Left lung (tissue), 10 donors: ENCODE results near the gene DTNB. TPM values are rescaled to one million over a fixed set of nuclear protein-coding genes. Genes with fewer than 3 reads are reported as not detected.
A peak's percentile ranks its signal among the peaks of the same experiment; 100 is the strongest.

Experiments
- ATAC-seq: fragments of 200-7000 bp; cut with Tn5 transposase; one replicate; pipeline ENCODE4 v1.9.1; 2020; ENCODE audit warnings: moderate library complexity
- DNase-seq, 4 donors: peaks; one replicate each; pipeline ENCODE4 v3.0.0-alpha.2; 2013 to 2020
- H3K27ac ChIP-seq, 2 donors: fragments of 200-600 bp; sonication (generic) in 1 of 2; one replicate each; pipeline versions ENCODE4 v1.5.0 to v1.8.0; 2020 to 2021
- H3K27me3 ChIP-seq, 2 donors: fragments of 200-600 bp; sonication (generic) in 1 of 2; one replicate each; pipeline versions ENCODE4 v1.5.0 to v1.8.0; 2020 to 2021
- H3K36me3 ChIP-seq, 2 donors: fragments of 200-600 bp; sonication (generic) in 1 of 2; one replicate each; pipeline versions ENCODE4 v1.5.0 to v1.8.0; 2020 to 2021
- H3K4me1 ChIP-seq, 2 donors: fragments of 200-600 bp; one replicate each; pipeline ENCODE4 v1.8.0; 2021
- H3K4me3 ChIP-seq, 2 donors: fragments of 200-600 bp; sonication (generic) in 1 of 2; one replicate each; pipeline versions ENCODE4 v1.5.0 to v1.8.0; 2020 to 2021; ENCODE audit warnings: mild to moderate bottlenecking in 1 of 2
- H3K9me3 ChIP-seq, 2 donors: fragments of 200-600 bp; sonication (generic) in 1 of 2; one replicate each; pipeline versions ENCODE4 v1.5.0 to v1.8.0; 2020 to 2021
- intact Hi-C, 2 donors: fragments of 100-400 bp; cut with DNase I; formaldehyde crosslinking; loops; one replicate each; pipeline versions ENCODE4 v1.11.2 to v1.14.2; 2022
- polyA plus RNA-seq, 6 donors: library from polyadenylated mRNA; unstranded; fragments of 120-200 nt; gene quantifications; one replicate each; pipeline ENCODE4 v1.2.1, GENCODE V29; 2013; ENCODE audit not compliant: insufficient read length in 6 of 6
- total RNA-seq, 2 donors: library from RNA; stranded (reverse); fragmentation: NEBNext Ultra II Directional; extraction: Animal tissue kit (Norgen Biotek cat#: 25700); gene quantifications; one replicate each; pipeline ENCODE4 v1.2.1, GENCODE V29; 2021
- TF ChIP-seq, protein P1 (sequence below), 2 donors: fragments of 200-600 bp; sonication (generic) in 1 of 2; IDR thresholded peaks; one replicate each; pipeline versions ENCODE4 v1.5.0 to v1.8.0; 2021; ENCODE audit warnings: antibody characterized with exemption in 2 of 2
- donor health status: DM: no; HTN: yes; CAD: no.
- donor health status: DM: no; HTN: no; CAD: no.

The DTNB gene
- total and polyA plus RNA-seq, 8 donors, result 17.6 to 32.5 (median 29.5) TPM

GRCh38 chr2:25523060-25523459 is 150.3 kb downstream of the DTNB start:
- H3K4me1 ChIP-seq, result peaks cover 0 to 14% of the 10 kb centered on the region in 2 donors
- no peak overlapping the region for H3K27ac ChIP-seq
- ATAC-seq (peak; percentile 84), DNase-seq (no peak)
- intact Hi-C loops, result no loop called here
- TF ChIP-seq, protein P1, sequence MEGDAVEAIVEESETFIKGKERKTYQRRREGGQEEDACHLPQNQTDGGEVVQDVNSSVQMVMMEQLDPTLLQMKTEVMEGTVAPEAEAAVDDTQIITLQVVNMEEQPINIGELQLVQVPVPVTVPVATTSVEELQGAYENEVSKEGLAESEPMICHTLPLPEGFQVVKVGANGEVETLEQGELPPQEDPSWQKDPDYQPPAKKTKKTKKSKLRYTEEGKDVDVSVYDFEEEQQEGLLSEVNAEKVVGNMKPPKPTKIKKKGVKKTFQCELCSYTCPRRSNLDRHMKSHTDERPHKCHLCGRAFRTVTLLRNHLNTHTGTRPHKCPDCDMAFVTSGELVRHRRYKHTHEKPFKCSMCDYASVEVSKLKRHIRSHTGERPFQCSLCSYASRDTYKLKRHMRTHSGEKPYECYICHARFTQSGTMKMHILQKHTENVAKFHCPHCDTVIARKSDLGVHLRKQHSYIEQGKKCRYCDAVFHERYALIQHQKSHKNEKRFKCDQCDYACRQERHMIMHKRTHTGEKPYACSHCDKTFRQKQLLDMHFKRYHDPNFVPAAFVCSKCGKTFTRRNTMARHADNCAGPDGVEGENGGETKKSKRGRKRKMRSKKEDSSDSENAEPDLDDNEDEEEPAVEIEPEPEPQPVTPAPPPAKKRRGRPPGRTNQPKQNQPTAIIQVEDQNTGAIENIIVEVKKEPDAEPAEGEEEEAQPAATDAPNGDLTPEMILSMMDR (IDR thresholded peaks at IDR 0.05), result no peak
- H3K36me3 ChIP-seq, result no peaks in the 10 kb centered on the region
- no peaks in the 10 kb centered on the region for H3K9me3 ChIP-seq
- H3K4me3 ChIP-seq, result no peak overlapping the region
- no peaks in the 10 kb centered on the region for H3K27me3 ChIP-seq

GRCh38 chr2:25521665-25522387 is 151.6 kb downstream of the DTNB start:
- Histone ChIP-seq H3K4me3 (peak overlapping the region; percentile 6 to 13), H3K27me3 (no peaks in the 10 kb centered on the region), H3K27ac (no peak overlapping the region), H3K4me1 (peaks cover 0 to 14% of the 10 kb centered on the region in 2 donors), H3K36me3 (no peaks in the 10 kb centered on the region), H3K9me3 (no peaks in the 10 kb centered on the region)
- ATAC-seq (peak; percentile 95), DNase-seq (peak in 2 of 4 donors; percentile 70 to 83)
- intact Hi-C loops, result no loop called here
- TF ChIP-seq, protein P1 (IDR thresholded peaks at IDR 0.05), result peak; percentile 73 to 77

DNA sequence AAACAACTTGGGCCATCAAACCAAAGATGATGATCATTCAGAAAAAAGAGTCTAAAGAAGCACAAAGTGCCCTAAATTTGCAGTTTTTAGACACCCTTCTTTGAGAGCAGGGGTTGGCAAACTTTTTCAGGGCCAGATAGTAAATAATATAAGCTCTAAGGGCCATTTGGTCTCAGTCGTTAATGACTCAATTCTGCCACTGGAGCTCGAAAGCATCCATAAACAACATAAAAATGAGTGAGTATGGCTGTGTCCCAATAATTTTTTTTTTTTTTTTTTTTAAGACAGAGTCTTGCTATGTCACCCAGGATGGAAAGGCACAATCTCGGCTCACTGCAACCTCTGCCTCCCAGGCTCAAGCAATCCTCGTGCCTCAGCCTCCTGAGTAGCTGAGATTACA is 152.3 kb downstream of the DTNB start:
- ATAC-seq (no peak), DNase-seq (no peak)
- H3K27me3 ChIP-seq, result no peaks in the 10 kb centered on the region
- no peaks in the 10 kb centered on the region for H3K9me3 ChIP-seq
- intact Hi-C loops, result no loop called here
- no peak overlapping the region for H3K27ac ChIP-seq
- H3K36me3 ChIP-seq, result no peaks in the 10 kb centered on the region
- TF ChIP-seq, protein P1 (IDR thresholded peaks at IDR 0.05), result no peak
- peaks cover 0 to 14% of the 10 kb centered on the region in 2 donors for H3K4me1 ChIP-seq
- no peak overlapping the region for H3K4me3 ChIP-seq

DNA sequence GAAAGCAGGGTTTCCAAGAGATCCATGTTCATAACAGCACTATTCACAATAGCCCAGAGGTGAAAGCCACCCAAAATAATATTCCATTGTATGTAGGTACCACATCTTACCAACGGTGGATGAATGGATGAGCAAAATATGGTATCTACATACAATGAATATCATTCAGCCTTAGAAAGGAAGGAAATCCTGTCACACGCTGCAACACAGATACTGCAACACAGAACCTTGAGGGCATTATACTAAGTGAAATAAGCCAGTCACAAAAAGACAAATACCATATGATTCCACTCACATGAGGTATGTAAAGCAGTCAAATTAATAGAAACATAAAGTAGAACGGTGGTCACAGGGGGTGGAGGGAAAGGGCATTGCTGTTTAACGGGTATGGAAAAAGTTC is 155.7 kb downstream of the DTNB start:
- TF ChIP-seq, protein P1 (IDR thresholded peaks at IDR 0.05), result no peak
- no peaks in the 10 kb centered on the region for H3K9me3 ChIP-seq
- H3K27me3 ChIP-seq, result no peaks in the 10 kb centered on the region
- peaks cover 0 to 12% of the 10 kb centered on the region in 2 donors for H3K4me1 ChIP-seq
- DNase-seq, result no peak
- no peak overlapping the region for H3K27ac ChIP-seq
- intact Hi-C loops, result no loop called here
- ATAC-seq, result no peak
- no peak overlapping the region for H3K4me3 ChIP-seq
- H3K36me3 ChIP-seq, result no peaks in the 10 kb centered on the region

- ATAC-seq, result no peak
- Histone ChIP-seq H3K27ac (no peak overlapping the region), H3K4me1 (no peaks in the 10 kb centered on the region), H3K27me3 (no peaks in the 10 kb centered on the region), H3K36me3 (no peaks in the 10 kb centered on the region), H3K9me3 (no peaks in the 10 kb centered on the region), H3K4me3 (no peak overlapping the region)
- TF ChIP-seq, protein P1 (IDR thresholded peaks at IDR 0.05), result no peak
- DNase-seq, result no peak
- intact Hi-C loops, result no loop called here
Measured at GRCh38 chr2:25514043-25514637, 159.2 kb downstream of the DTNB start.
